AG08396 (cell line): ENCODE measurements around the gene DPYSL3.

ENCODE experiments used
- DNase-seq: peaks from one replicate; pipeline ENCODE4 v3.0.0; 2012; ENCODE audit warnings: low spot score, mixed read lengths

DPYSL3 gene

GRCh38 chr5:147472664-147473475, 37.0 kb downstream of the DPYSL3 start:
- DNase-seq = no peak

- no peak for DNase-seq
Measured at GRCh38 chr5:147467973-147468508, 41.8 kb downstream of the DPYSL3 start.

- DNase-seq = no peak
Measured at GRCh38 chr5:147466360-147466980, 43.4 kb downstream of the DPYSL3 start.

- no peak for DNase-seq
Measured at GRCh38 chr5:147465747-147466146, 44.1 kb downstream of the DPYSL3 start.

- no peak for DNase-seq
Measured at GRCh38 chr5:147464211-147464610, 45.7 kb downstream of the DPYSL3 start.

GRCh38 chr5:147461915-147462314, 48.0 kb downstream of the DPYSL3 start:
- DNase-seq = no peak

- DNase-seq = no peak
Measured at GRCh38 chr5:147460380-147460779, 49.5 kb downstream of the DPYSL3 start.

- no peak for DNase-seq
Measured at GRCh38 chr5:147458581-147458980, 51.3 kb downstream of the DPYSL3 start.

- no peak for DNase-seq
Measured at GRCh38 chr5:147455822-147456450, 53.9 kb downstream of the DPYSL3 start.

- peak; percentile 61 for DNase-seq
Measured at GRCh38 chr5:147454996-147455677, 54.7 kb downstream of the DPYSL3 start.

GRCh38 chr5:147453875-147454814, 55.7 kb downstream of the DPYSL3 start:
- DNase-seq = peak; percentile 93

- no peak for DNase-seq
Measured at GRCh38 chr5:147452165-147452811, 57.6 kb downstream of the DPYSL3 start.

- DNase-seq = no peak
Measured at GRCh38 chr5:147451193-147451592, 58.7 kb downstream of the DPYSL3 start.

GRCh38 chr5:147450606-147451005, 59.3 kb downstream of the DPYSL3 start:
- DNase-seq = no peak

- DNase-seq = no peak
Measured at GRCh38 chr5:147448766-147449165, 61.1 kb downstream of the DPYSL3 start.

GRCh38 chr5:147446523-147446922, 63.3 kb downstream of the DPYSL3 start:
- no peak for DNase-seq

- no peak for DNase-seq
Measured at GRCh38 chr5:147445917-147446316, 64.0 kb downstream of the DPYSL3 start.

GRCh38 chr5:147445090-147445489, 64.8 kb downstream of the DPYSL3 start:
- DNase-seq = no peak

GRCh38 chr5:147442224-147442623, 67.6 kb downstream of the DPYSL3 start:
- no peak for DNase-seq

GRCh38 chr5:147441191-147441695, 68.6 kb downstream of the DPYSL3 start:
- DNase-seq = no peak
